Gastrocnemius medialis (tissue), 4 donors: ENCODE results near the gene SPDYE1.

Source experiments
- POLR2A ChIP-seq, 2 donors: fragments of 450-650 bp; IDR thresholded peaks; one replicate each; pipeline ENCODE4 v1.6.1; 2017; ENCODE audit warnings: antibody characterized with exemption in 2 of 2, mild to moderate bottlenecking in 2 of 2, moderate library complexity in 2 of 2
- TF ChIP-seq, protein P1 (sequence below), 5 experiments: fragments of 450-650 bp in 3 of 5; fragments of 200-600 bp in 2 of 5; sonication (generic) in 2 of 5; IDR thresholded peaks in 4 of 5; conservative IDR thresholded peaks in 1 of 5; 1 replicate in 4 of 5; 2 replicates in 1 of 5; pipeline ENCODE4 v1.5.1; 2016 to 2019; ENCODE audit warnings: antibody characterized with exemption in 5 of 5, mild to moderate bottlenecking in 3 of 5, moderate library complexity in 3 of 5

- TF ChIP-seq, protein P1, sequence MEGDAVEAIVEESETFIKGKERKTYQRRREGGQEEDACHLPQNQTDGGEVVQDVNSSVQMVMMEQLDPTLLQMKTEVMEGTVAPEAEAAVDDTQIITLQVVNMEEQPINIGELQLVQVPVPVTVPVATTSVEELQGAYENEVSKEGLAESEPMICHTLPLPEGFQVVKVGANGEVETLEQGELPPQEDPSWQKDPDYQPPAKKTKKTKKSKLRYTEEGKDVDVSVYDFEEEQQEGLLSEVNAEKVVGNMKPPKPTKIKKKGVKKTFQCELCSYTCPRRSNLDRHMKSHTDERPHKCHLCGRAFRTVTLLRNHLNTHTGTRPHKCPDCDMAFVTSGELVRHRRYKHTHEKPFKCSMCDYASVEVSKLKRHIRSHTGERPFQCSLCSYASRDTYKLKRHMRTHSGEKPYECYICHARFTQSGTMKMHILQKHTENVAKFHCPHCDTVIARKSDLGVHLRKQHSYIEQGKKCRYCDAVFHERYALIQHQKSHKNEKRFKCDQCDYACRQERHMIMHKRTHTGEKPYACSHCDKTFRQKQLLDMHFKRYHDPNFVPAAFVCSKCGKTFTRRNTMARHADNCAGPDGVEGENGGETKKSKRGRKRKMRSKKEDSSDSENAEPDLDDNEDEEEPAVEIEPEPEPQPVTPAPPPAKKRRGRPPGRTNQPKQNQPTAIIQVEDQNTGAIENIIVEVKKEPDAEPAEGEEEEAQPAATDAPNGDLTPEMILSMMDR (IDR thresholded peaks at IDR 0.05 in 4 of 5, conservative IDR thresholded peaks at IDR 0.05 in 1 of 5), result no peak
- no peak for TF ChIP-seq POLR2A (IDR thresholded peaks at IDR 0.05)
Measured at GRCh38 chr7:44059219-44060090, 61.8 kb downstream of the SPDYE1 start.
